ENCODE data around the gene ARHGAP31.
A peak's percentile ranks its signal among the peaks of the same experiment; 100 is the strongest.
"Not testable (repeated sequence)": the region's sequence is repeated elsewhere in the genome, so short reads cannot be mapped to it uniquely, and the experiment has no call there.

ARHGAP31 gene, protein sequence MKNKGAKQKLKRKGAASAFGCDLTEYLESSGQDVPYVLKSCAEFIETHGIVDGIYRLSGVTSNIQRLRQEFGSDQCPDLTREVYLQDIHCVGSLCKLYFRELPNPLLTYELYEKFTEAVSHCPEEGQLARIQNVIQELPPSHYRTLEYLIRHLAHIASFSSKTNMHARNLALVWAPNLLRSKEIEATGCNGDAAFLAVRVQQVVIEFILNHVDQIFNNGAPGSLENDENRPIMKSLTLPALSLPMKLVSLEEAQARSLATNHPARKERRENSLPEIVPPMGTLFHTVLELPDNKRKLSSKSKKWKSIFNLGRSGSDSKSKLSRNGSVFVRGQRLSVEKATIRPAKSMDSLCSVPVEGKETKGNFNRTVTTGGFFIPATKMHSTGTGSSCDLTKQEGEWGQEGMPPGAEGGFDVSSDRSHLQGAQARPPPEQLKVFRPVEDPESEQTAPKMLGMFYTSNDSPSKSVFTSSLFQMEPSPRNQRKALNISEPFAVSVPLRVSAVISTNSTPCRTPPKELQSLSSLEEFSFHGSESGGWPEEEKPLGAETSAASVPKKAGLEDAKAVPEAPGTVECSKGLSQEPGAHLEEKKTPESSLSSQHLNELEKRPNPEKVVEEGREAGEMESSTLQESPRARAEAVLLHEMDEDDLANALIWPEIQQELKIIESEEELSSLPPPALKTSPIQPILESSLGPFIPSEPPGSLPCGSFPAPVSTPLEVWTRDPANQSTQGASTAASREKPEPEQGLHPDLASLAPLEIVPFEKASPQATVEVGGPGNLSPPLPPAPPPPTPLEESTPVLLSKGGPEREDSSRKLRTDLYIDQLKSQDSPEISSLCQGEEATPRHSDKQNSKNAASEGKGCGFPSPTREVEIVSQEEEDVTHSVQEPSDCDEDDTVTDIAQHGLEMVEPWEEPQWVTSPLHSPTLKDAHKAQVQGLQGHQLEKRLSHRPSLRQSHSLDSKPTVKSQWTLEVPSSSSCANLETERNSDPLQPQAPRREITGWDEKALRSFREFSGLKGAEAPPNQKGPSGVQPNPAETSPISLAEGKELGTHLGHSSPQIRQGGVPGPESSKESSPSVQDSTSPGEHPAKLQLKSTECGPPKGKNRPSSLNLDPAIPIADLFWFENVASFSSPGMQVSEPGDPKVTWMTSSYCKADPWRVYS (N-terminal part only)

GRCh38 chr3:119293871-119294695 is at the start of gene ARHGAP31:
TSS of gene ARHGAP31 (plus strand) at chr3:119294383. CDS start at chr3:119294905, 522 bp downstream.
- Mint-ChIP-seq H3K4me3 (peak within 1 kb of the TSS; percentile 80), H3K36me3 (ENCODE audit: low read depth) (no peaks in the 10 kb centered on the region), H3K4me1 (ENCODE audit: low read depth) (peaks cover 32% of the 10 kb centered on the region)

DNA sequence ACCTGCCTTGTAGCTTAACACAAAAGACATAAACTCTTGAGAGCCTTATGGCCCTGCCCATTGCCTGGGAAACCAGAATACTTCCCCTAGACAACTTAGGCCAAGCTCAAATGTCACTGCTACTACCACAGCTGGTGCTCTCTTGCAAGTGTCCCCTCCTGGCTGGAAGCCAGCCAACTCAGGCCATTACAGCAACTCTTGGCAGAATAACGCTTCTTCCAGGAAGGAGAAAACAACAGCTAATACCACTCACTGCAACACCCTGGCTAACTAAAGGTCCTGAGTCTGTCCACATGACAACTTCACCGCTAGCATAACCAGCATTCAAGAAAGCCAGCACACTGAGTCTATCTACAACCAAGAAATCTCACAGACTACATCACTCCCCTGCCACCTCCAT is 48.4 kb upstream of the ARHGAP31 start:
- Mint-ChIP-seq H3K27ac (no peak overlapping the region), H3K36me3 (ENCODE audit: low read depth) (peaks cover 3% of the 10 kb centered on the region), H3K4me3 (no peak overlapping the region), H3K4me1 (ENCODE audit: low read depth) (peaks cover 7% of the 10 kb centered on the region), H3K27me3 (ENCODE audit: low read depth) (peaks cover 11% of the 10 kb centered on the region), H3K9me3 (peaks cover 11% of the 10 kb centered on the region)

More at GRCh38 chr3:119293871-119294695, at the start of gene ARHGAP31:
- H3K27me3 Mint-ChIP-seq (ENCODE audit: low read depth) = peaks cover 58% of the 10 kb centered on the region
- no peaks in the 10 kb centered on the region for H3K9me3 Mint-ChIP-seq
- peak within 1 kb of the TSS; percentile 84 for H3K27ac Mint-ChIP-seq

GRCh38 chr3:119255214-119255613 is 39.0 kb upstream of the ARHGAP31 start:
- Mint-ChIP-seq H3K4me3 (no peak overlapping the region), H3K4me1 (ENCODE audit: low read depth) (no peaks in the 10 kb centered on the region), H3K27me3 (ENCODE audit: low read depth) (peaks cover 7% of the 10 kb centered on the region), H3K36me3 (ENCODE audit: low read depth) (no peaks in the 10 kb centered on the region), H3K27ac (no peak overlapping the region), H3K9me3 (no peaks in the 10 kb centered on the region)

GRCh38 chr3:119257111-119257510 is 37.1 kb upstream of the ARHGAP31 start:
- H3K4me1 Mint-ChIP-seq (ENCODE audit: low read depth) = no peaks in the 10 kb centered on the region
- no peaks in the 10 kb centered on the region for H3K36me3 Mint-ChIP-seq (ENCODE audit: low read depth)
- no peaks in the 10 kb centered on the region for H3K9me3 Mint-ChIP-seq
- peaks cover 12% of the 10 kb centered on the region for H3K27me3 Mint-ChIP-seq (ENCODE audit: low read depth)
- no peak overlapping the region for H3K4me3 Mint-ChIP-seq
- H3K27ac Mint-ChIP-seq = no peak overlapping the region

GRCh38 chr3:119257654-119258410 is 36.4 kb upstream of the ARHGAP31 start:
- Mint-ChIP-seq H3K27me3 (ENCODE audit: low read depth) (peaks cover 10% of the 10 kb centered on the region), H3K36me3 (ENCODE audit: low read depth) (no peaks in the 10 kb centered on the region), H3K27ac (no peak overlapping the region), H3K4me1 (ENCODE audit: low read depth) (no peaks in the 10 kb centered on the region), H3K4me3 (no peak overlapping the region), H3K9me3 (no peaks in the 10 kb centered on the region)

GRCh38 chr3:119258915-119259314 is 35.3 kb upstream of the ARHGAP31 start:
- Mint-ChIP-seq H3K36me3 (ENCODE audit: low read depth) (no peaks in the 10 kb centered on the region), H3K4me1 (ENCODE audit: low read depth) (no peaks in the 10 kb centered on the region), H3K9me3 (no peaks in the 10 kb centered on the region), H3K4me3 (no peak overlapping the region), H3K27ac (no peak overlapping the region), H3K27me3 (ENCODE audit: low read depth) (peaks cover 13% of the 10 kb centered on the region)

- Mint-ChIP-seq H3K4me3 (no peak overlapping the region), H3K4me1 (ENCODE audit: low read depth) (no peaks in the 10 kb centered on the region), H3K27me3 (ENCODE audit: low read depth) (peaks cover 14% of the 10 kb centered on the region), H3K27ac (no peak overlapping the region), H3K36me3 (ENCODE audit: low read depth) (no peaks in the 10 kb centered on the region), H3K9me3 (no peaks in the 10 kb centered on the region)
Observed at GRCh38 chr3:119259821-119260220, 34.4 kb upstream of the ARHGAP31 start.

DNA sequence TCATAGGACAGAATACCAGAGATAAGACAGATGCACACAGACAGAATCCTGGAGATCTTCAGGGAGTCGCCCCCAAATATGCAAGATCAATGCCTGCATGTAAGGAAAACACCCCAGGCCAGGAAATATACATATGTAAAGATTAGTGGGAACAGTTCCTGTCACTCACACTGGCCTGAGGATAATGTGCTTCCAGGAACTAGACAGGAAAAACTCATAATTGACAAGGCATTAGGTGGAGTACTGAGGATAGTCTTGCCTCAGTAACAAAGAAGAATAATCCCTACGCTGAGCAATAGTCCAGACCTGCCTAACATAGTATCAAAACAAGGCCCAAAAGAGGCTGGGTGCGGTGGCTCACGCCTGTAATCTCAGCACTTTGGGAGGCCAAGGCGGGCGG is 33.1 kb upstream of the ARHGAP31 start:
- Mint-ChIP-seq H3K4me1 (ENCODE audit: low read depth) (no peaks in the 10 kb centered on the region), H3K27ac (no peak overlapping the region), H3K36me3 (ENCODE audit: low read depth) (no peaks in the 10 kb centered on the region), H3K27me3 (ENCODE audit: low read depth) (peaks cover 20% of the 10 kb centered on the region), H3K4me3 (no peak overlapping the region), H3K9me3 (no peaks in the 10 kb centered on the region)

- H3K27ac Mint-ChIP-seq; H3K4me1 Mint-ChIP-seq (ENCODE audit: low read depth); H3K4me3 Mint-ChIP-seq; H3K36me3 Mint-ChIP-seq (ENCODE audit: low read depth): not testable (repeated sequence)
- peaks cover 54% of the 10 kb centered on the region for H3K27me3 Mint-ChIP-seq (ENCODE audit: low read depth)
- H3K9me3 Mint-ChIP-seq = peaks cover 14% of the 10 kb centered on the region
Observed at GRCh38 chr3:119270212-119270611, 24.0 kb upstream of the ARHGAP31 start.

- H3K27me3 Mint-ChIP-seq (ENCODE audit: low read depth) = peaks cover 17% of the 10 kb centered on the region
- peaks cover 10% of the 10 kb centered on the region for H3K9me3 Mint-ChIP-seq
Observed at GRCh38 chr3:119276680-119277079, 17.5 kb upstream of the ARHGAP31 start.

DNA sequence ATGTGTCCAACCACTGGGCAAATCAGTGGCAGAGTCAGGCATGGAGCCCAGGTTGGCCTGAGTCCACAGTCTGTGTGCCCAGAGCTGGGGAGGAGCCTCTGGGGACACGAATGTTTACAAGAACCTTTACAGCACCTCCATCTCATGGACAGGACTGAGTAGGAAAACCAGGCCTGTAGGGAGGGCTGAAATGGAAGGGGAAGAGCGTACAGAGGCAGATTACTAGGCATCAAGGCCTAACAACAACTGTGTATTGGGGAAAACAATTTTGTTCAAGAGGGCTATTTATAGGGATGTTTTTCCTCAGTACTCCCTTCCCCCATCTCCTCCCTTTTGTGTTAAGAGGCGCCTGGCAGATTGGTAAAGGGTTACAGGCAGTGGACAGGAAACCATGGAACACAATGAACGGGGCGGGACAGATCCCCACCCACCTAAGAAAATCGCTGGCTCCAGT is 15.1 kb upstream of the ARHGAP31 start:
- H3K27ac Mint-ChIP-seq = no peak overlapping the region
- peaks cover 6% of the 10 kb centered on the region for H3K27me3 Mint-ChIP-seq (ENCODE audit: low read depth)
- no peak overlapping the region for H3K4me3 Mint-ChIP-seq
- no peaks in the 10 kb centered on the region for H3K4me1 Mint-ChIP-seq (ENCODE audit: low read depth)
- peaks cover 28% of the 10 kb centered on the region for H3K9me3 Mint-ChIP-seq
- H3K36me3 Mint-ChIP-seq (ENCODE audit: low read depth) = peaks cover 15% of the 10 kb centered on the region

More at GRCh38 chr3:119276680-119277079, 17.5 kb upstream of the ARHGAP31 start:
- Mint-ChIP-seq H3K27ac (no peak overlapping the region), H3K4me3 (no peak overlapping the region), H3K4me1 (ENCODE audit: low read depth) (no peaks in the 10 kb centered on the region), H3K36me3 (ENCODE audit: low read depth) (peaks cover 2% of the 10 kb centered on the region)

- H3K36me3 Mint-ChIP-seq (ENCODE audit: low read depth) = peaks cover 15% of the 10 kb centered on the region
- peaks cover 34% of the 10 kb centered on the region for H3K9me3 Mint-ChIP-seq
- H3K4me1 Mint-ChIP-seq (ENCODE audit: low read depth) = no peaks in the 10 kb centered on the region
- peaks cover 7% of the 10 kb centered on the region for H3K27me3 Mint-ChIP-seq (ENCODE audit: low read depth)
- no peak overlapping the region for H3K27ac Mint-ChIP-seq
- H3K4me3 Mint-ChIP-seq = no peak overlapping the region
Observed at GRCh38 chr3:119279584-119280243, 14.5 kb upstream of the ARHGAP31 start.

All from T-helper 1 cell treated with Interleukin-12 subunit alpha and Interleukin-12 subunit beta and Interleukin-4 antibody, amounts not matched to agents 30 μg/mL and 1 μg/mL, for 36 hours (primary cell).